Activated T-cell treated with anti-CD3 and anti-CD28 coated beads for 24 hours (primary cell): Measurements from ENCODE around the gene SLAIN2.
"Not testable (repeated sequence)": the region's sequence is repeated elsewhere in the genome, so short reads cannot be mapped to it uniquely, and the experiment has no call there.

Experiments used
- DNase-seq: peaks from one replicate; pipeline ENCODE4 v3.0.0-alpha.2; 2020; ENCODE audit warnings: low read depth

Gene SLAIN2

GRCh38 chr4:48445704-48446103 is 104.4 kb downstream of the SLAIN2 start:
- no peak for DNase-seq

DNA sequence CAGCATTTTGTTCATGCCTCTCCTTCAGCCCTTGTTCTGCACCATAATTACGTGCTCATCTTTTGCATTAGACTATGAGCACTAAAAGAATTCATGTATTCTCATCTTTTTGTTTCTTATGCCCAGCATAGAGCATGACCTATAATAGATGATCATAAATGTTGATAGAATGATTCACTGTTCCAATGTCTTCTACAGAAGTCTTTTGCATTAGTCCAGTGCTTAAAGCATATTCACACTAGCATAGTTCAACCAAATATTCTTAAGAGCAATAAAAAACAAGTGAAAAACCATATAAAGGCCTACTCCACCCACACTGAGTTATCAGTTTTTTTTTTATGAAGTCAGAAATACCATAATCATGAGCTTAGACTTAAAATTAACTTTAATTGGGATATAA is 105.3 kb downstream of the SLAIN2 start:
- DNase-seq = no peak

DNA sequence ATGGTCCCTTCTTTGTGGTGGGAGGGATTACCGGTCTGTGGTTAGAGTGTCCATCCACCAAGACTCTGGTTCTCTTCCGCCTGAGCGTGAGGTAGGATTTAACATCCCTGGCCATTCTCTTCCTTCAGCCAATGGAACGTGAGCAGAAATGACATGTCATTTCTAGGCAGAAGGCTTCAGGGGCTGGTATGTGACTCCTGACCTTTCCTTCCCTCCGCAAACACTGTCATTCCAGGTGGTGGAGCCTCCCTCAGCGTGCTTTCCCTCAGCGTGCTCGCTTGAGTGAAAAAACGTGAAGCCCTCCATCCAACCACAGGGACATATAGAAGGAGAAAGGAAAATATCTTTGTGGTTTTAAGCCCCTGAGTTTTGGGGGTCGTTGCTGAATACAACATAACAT is 107.8 kb downstream of the SLAIN2 start:
- no peak for DNase-seq

DNA sequence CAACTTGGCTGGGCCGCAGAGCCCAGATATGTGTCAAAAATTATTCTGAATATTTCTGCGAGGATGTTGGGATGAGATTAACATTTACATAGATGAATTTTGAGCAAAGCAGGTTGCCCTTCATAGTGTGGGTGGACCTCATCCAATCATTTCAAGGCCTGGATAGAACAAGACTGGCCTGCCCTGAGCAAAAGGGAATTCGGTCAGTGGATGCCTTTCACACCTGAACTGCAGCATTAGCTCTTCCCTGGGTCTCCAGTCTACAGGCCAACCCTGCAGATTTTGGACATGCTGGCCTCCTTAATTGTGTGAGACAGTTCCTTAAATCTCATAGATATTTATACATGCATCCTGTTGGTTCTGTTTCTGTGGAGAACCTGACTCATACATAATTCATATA is 109.4 kb downstream of the SLAIN2 start:
- DNase-seq = no peak

DNA sequence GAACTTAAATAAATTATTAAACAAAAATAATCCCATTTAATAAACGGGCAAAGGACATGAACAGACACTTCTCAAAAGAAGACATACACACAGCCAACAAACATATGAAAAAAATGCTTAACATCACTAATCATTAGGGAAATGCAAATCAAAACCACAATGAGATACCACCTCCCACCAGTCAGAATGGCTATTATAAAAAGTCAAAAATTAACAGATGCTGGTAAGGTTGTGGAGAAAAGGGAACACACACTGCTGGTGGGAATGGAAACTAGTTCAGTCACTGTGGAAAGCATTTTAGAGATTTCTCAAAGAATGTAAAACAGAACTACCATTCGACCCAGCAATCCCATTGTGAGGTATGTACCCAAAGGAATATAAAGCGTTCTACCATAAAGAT is 110.3 kb downstream of the SLAIN2 start:
- DNase-seq = not testable (repeated sequence)

DNA sequence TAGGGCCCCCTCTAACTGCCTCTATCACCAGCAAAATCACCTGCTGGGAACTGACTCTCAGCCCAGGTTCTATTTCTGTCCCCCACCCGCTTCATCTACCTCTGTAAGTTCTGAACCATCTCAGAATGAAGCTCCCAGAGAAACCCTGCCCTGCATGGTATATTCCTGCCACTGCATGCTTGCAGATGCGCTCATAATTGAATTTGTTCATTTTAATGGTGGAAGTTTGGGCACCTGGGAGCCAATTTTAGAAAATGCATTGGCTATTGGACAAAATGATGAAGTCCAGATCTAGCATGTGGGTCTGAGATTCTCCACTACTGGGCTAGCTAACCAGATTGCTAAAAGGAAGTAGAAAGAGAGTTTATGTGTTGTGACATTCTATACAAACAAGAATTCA is 113.3 kb downstream of the SLAIN2 start:
- no peak for DNase-seq

GRCh38 chr4:48461000-48461399 is 119.7 kb downstream of the SLAIN2 start:
- no peak for DNase-seq

DNA sequence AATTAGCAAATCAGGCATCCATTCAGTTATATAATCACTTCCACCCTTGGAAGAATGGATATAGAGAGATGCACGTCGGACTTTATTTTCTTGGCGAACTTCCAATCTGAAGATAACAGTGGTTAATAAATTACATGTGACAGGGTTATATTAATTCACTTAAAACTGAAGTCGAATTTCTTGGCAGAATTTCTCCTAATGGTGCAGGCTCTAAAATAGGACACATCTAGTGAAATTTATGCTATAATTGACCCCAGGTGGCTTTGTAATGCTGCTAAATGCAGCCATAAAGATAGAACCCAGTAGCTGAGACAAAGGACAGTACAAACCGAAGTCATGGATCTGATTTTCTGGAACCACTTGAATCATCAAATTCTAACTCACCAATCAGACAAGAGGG is 121.0 kb downstream of the SLAIN2 start:
- no peak for DNase-seq

DNA sequence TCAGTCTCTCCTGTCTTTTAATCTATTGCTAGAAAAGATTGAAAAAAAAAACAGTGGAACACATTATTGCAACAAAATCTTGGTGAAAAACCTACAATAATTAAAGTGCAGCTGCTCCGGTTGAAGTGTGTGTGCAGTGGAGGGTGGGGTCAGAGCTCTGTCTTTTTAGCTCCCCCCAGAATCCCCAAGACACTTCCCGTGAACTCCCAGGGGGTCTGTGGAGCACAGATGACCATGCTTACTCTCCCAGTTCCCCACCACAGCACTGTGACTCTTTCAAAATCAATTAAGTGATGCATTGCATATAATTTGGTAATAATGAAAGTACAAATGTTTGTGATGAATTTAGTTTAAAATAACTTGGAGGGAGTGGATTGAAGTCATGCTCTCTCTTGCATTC is 126.1 kb downstream of the SLAIN2 start:
- no peak for DNase-seq

DNA sequence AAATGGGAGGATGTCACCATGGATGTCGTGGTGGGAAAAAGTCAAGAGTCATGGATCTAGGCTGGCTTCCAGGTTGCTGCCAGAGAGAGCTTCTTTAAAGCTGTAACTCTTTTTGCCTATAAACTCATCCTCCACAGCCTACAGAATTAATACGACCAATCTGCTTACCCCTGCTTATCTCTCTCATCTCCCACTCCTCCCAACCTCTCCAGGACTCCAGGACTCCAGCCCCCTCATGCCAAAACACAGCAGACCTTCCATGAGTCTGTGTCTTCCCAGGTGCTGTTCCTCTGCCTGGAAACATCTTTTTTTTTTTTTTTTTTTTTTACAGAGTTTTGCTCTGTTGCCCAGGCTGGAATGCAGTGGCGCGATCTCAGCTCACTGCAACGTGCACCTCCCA is 126.6 kb downstream of the SLAIN2 start:
- DNase-seq = no peak

GRCh38 chr4:48470137-48470536 is 128.8 kb downstream of the SLAIN2 start:
- DNase-seq = no peak

- DNase-seq = no peak
Observed at GRCh38 chr4:48470570-48470969, 129.2 kb downstream of the SLAIN2 start.

GRCh38 chr4:48472794-48473193 is 131.5 kb downstream of the SLAIN2 start:
- DNase-seq = no peak

GRCh38 chr4:48475770-48476169 is 134.4 kb downstream of the SLAIN2 start:
- no peak for DNase-seq
